BLaER1 treated with 17β-estradiol and CSF1 and Interleukin-3, amounts not matched to agents 10 nM and 100 nM (cell line): ENCODE measurements around the gene TYSND1.
"Not testable (repeated sequence)": the region's sequence is repeated elsewhere in the genome, so short reads cannot be mapped to it uniquely, and the experiment has no call there.

Experiments used
- H3K27ac ChIP-seq, 11 experiments: shearing (Covaris generic); formaldehyde crosslinking; 2 replicates each; pipeline ENCODE4 v1.8.1; 2022
- H3K27me3 ChIP-seq, 11 experiments: shearing (Covaris generic); formaldehyde crosslinking; 2 replicates each; pipeline ENCODE4 v1.8.1; 2022
- H3K36me3 ChIP-seq, 11 experiments: shearing (Covaris generic); formaldehyde crosslinking; 2 replicates each; pipeline ENCODE4 v1.8.1; 2022
- H3K4me1 ChIP-seq, 10 experiments: shearing (Covaris generic); formaldehyde crosslinking; 2 replicates each; pipeline ENCODE4 v1.8.1; 2022
- H3K4me2 ChIP-seq, 11 experiments: shearing (Covaris generic); formaldehyde crosslinking; 2 replicates each; pipeline ENCODE4 v1.8.1; 2022
- H3K4me3 ChIP-seq, 10 experiments: shearing (Covaris generic); formaldehyde crosslinking; 2 replicates each; pipeline ENCODE4 v1.8.1; 2022
- H3K9ac ChIP-seq, 11 experiments: shearing (Covaris generic); formaldehyde crosslinking; 2 replicates each; pipeline ENCODE4 v1.8.1; 2022
- H3K9me3 ChIP-seq, 11 experiments: shearing (Covaris generic); formaldehyde crosslinking; replicated peaks in 1 of 11; 2 replicates each; pipeline ENCODE4 v1.8.1; 2022
- H4K20me1 ChIP-seq, 11 experiments: shearing (Covaris generic); formaldehyde crosslinking; 2 replicates each; pipeline ENCODE4 v1.8.1; 2022
- Cebpa-rat ChIP-seq, 11 experiments: shearing (Covaris generic); IDR thresholded peaks; 2 replicates each; pipeline ENCODE4 v1.8.1; 2022

TYSND1 gene

DNA sequence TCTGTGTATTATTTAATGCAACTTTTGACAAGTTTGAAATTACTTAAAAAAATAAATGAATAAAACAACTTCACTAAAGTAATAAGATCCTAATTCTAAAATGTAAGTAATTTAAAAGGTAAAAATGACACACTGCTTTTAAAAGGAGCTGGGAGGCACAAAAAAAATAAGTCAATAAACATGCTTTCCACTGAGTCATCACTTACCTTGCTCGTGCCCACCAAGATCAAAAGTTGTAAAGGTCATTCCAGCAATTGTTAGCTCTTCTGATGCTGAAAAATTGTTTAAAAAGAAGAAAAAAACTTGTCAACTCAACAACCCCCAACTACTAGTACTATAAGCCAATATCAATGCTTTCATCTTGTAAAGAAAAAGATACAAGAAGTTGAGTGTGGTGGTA lies 14.3 kb upstream of the TYSND1 start:
- Histone ChIP-seq H3K36me3 (peaks cover 65 to 81% (median 70%) of the 10 kb centered on the region in 11 experiments), H3K27ac (peak overlapping the region in 1 of 11 experiments; percentile 1; a peak in 2 of 22 replicates), H3K4me2 (no peak overlapping the region), H3K4me3 (no peak overlapping the region), H3K9me3 (no peaks in the 10 kb centered on the region), H3K9ac (no peak overlapping the region), H3K27me3 (no peaks in the 10 kb centered on the region), H4K20me1 (peaks cover 54 to 98% (median 76%) of the 10 kb centered on the region in 11 experiments), H3K4me1 (peaks cover 39 to 48% (median 46%) of the 10 kb centered on the region in 10 experiments)
- no peak for TF ChIP-seq Cebpa-rat (IDR thresholded peaks at IDR 0.05)

DNA sequence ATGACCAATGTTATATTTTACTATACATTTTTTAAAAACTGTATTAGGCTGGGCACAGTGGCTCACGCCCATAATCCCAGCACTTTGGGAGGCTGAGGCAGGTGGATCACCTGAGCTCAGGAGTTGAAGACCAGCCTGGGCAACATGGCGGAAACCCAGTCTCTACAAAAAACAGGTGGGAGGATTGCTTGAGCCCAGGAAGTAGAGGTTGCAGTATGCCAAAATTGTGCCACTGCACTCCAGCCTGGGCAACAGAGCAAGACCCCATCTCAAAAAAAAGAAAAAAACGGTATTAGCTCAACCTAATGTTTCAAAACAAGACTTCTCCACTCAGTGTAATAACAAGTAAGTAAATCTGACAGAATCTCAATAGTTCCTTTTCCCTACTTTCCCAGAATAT lies 12.9 kb upstream of the TYSND1 start:
- not testable (repeated sequence) for H3K4me2 ChIP-seq, H3K27ac ChIP-seq, H3K27me3 ChIP-seq, H3K9me3 ChIP-seq, H3K4me3 ChIP-seq, H3K9ac ChIP-seq
- peaks cover 25 to 34% (median 32%) of the 10 kb centered on the region in 10 experiments for H3K4me1 ChIP-seq
- H3K36me3 ChIP-seq: peaks cover 75 to 89% (median 78%) of the 10 kb centered on the region in 11 experiments
- H4K20me1 ChIP-seq: peaks cover 47 to 98% (median 70%) of the 10 kb centered on the region in 11 experiments

DNA sequence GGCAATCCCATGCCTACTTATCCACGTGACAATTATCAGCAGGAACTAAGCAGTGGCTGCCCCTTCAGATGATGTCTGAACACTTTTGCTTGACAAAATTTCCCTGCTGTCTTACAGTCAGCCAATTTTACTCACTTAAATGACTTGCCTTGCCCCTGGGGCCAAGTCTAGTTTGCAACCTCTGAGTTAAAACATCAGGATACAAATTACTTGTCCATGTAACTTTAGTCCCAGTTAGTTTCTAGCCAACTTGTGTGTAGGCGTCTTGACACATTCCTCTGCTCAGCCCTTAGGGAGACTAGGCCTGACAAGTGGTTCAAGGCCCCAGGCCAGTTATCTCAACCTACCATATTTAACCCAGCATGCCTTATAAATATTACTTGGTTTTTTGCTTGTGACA lies 11.6 kb upstream of the TYSND1 start:
- no peak overlapping the region for H3K4me2 ChIP-seq
- peaks cover 12 to 21% (median 19%) of the 10 kb centered on the region in 10 experiments for H3K4me1 ChIP-seq
- peaks cover 83 to 91% (median 89%) of the 10 kb centered on the region in 11 experiments for H3K36me3 ChIP-seq
- peaks cover 41 to 98% (median 62%) of the 10 kb centered on the region in 11 experiments for H4K20me1 ChIP-seq
- H3K4me3 ChIP-seq: no peak overlapping the region
- H3K27ac ChIP-seq: no peak overlapping the region
- no peak overlapping the region for H3K9ac ChIP-seq
- H3K9me3 ChIP-seq: no peaks in the 10 kb centered on the region
- TF ChIP-seq Cebpa-rat (IDR thresholded peaks at IDR 0.05): no peak
- H3K27me3 ChIP-seq: no peaks in the 10 kb centered on the region

DNA sequence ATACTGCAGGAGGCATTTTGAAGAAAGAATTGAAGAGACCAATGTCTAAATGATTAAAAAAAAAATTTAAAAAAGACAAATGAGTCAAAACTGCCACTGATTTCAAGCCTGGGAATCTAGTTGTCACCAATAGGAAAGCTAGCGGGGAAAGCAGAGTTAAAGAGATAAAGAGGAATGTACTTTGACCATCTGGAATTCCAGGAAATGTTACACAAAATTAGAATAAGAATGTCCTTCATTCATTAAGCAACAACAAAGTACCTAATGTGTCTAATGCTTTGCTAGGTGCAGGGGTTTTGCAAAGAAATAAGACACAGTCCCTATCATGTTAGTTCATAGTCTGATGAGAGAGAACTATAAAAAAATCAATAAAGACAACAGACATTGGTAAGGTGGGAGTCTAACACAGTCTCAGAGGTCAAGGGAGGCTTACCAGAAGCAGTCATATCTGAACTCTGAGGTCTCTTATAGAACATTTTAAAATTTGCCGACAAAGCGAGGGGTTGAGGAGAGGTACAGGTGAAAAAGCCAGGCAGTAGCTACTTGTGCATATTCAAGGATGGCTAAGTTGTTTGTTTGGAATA lies 8.8 kb upstream of the TYSND1 start:
- no peak for TF ChIP-seq Cebpa-rat (IDR thresholded peaks at IDR 0.05)
- H3K4me1 ChIP-seq: no peaks in the 10 kb centered on the region
- no peak overlapping the region; a peak in 1 of 22 replicates for H3K9ac ChIP-seq
- no peak overlapping the region for H3K27ac ChIP-seq
- H3K27me3 ChIP-seq: no peaks in the 10 kb centered on the region
- H4K20me1 ChIP-seq: peaks cover 35 to 98% (median 59%) of the 10 kb centered on the region in 11 experiments; a peak in 17 of 22 replicates
- no peak overlapping the region for H3K4me3 ChIP-seq
- H3K9me3 ChIP-seq: no peaks in the 10 kb centered on the region
- H3K36me3 ChIP-seq: peaks cover 94 to 100% (median 99%) of the 10 kb centered on the region in 11 experiments
- H3K4me2 ChIP-seq: no peak overlapping the region

DNA sequence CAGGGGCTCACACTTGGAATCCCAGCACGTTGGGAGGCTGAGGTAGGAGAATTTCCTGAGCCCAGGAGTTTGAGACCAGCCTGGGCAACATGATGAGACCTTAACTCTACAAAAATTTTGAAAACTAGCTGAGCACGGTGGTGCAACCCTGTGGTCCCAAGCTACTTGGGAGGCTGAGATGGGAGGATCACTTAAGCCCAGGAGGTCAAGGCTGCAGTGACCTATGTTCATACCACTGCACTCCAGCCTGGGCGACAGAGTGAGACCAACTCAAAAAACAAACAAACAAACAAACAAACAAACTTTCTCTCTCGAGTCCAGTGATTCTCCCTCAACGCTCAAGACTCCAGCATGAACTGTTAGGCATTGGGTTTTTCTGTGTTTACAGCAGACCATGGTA lies 2.0 kb upstream of the TYSND1 start:
- H3K4me2 ChIP-seq: peak overlapping the region in 1 of 11 experiments; percentile 99; a peak in 1 of 22 replicates
- H3K9me3 ChIP-seq: no peaks in the 10 kb centered on the region
- peaks cover 27 to 40% (median 31%) of the 10 kb centered on the region in 10 experiments for H3K4me1 ChIP-seq
- H3K9ac ChIP-seq: no peak overlapping the region
- H3K4me3 ChIP-seq: no peak overlapping the region
- H3K27ac ChIP-seq: no peak overlapping the region
- peaks cover 53 to 60% (median 55%) of the 10 kb centered on the region in 11 experiments for H3K36me3 ChIP-seq
- H3K27me3 ChIP-seq: no peaks in the 10 kb centered on the region
- H4K20me1 ChIP-seq: peaks cover 13 to 70% (median 37%) of the 10 kb centered on the region in 11 experiments; a peak in 16 of 22 replicates
- no peak for TF ChIP-seq Cebpa-rat (IDR thresholded peaks at IDR 0.05)

DNA sequence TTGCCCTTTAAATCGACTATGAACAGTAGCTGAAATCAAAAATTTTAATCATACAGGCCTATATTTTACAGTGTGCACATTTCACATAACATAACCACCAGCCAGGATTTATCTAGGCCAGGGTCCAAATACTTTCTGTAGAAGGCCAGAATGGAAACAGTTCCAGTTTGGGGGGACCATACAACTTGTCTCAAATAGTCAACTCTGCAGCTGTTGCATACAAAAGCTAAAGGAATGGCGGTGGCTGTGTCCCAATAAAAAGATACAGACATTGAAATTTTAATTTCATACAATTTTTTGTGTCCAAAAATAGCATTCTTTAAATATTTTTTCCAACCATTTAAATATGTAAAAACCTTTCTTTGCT lies 742 bp upstream of the TYSND1 start:
- peak overlapping the region; percentile 86 to 100 (median 96) for H3K4me2 ChIP-seq
- H3K9me3 ChIP-seq: no peaks in the 10 kb centered on the region
- H3K27ac ChIP-seq: peak overlapping the region in 10 of 11 experiments; percentile 58 to 94 (median 88); a peak in 19 of 22 replicates
- H3K4me3 ChIP-seq: peak overlapping the region; percentile 62 to 78 (median 70)
- H3K27me3 ChIP-seq: no peaks in the 10 kb centered on the region
- peak overlapping the region; percentile 79 to 92 (median 87); a peak in 20 of 22 replicates for H3K9ac ChIP-seq
- peaks cover 27 to 40% (median 34%) of the 10 kb centered on the region in 10 experiments for H3K4me1 ChIP-seq
- peaks cover 2 to 73% (median 35%) of the 10 kb centered on the region in 11 experiments; a peak in 15 of 22 replicates for H4K20me1 ChIP-seq
- no peak for TF ChIP-seq Cebpa-rat (IDR thresholded peaks at IDR 0.05)
- H3K36me3 ChIP-seq: peaks cover 40 to 47% (median 43%) of the 10 kb centered on the region in 11 experiments

DNA sequence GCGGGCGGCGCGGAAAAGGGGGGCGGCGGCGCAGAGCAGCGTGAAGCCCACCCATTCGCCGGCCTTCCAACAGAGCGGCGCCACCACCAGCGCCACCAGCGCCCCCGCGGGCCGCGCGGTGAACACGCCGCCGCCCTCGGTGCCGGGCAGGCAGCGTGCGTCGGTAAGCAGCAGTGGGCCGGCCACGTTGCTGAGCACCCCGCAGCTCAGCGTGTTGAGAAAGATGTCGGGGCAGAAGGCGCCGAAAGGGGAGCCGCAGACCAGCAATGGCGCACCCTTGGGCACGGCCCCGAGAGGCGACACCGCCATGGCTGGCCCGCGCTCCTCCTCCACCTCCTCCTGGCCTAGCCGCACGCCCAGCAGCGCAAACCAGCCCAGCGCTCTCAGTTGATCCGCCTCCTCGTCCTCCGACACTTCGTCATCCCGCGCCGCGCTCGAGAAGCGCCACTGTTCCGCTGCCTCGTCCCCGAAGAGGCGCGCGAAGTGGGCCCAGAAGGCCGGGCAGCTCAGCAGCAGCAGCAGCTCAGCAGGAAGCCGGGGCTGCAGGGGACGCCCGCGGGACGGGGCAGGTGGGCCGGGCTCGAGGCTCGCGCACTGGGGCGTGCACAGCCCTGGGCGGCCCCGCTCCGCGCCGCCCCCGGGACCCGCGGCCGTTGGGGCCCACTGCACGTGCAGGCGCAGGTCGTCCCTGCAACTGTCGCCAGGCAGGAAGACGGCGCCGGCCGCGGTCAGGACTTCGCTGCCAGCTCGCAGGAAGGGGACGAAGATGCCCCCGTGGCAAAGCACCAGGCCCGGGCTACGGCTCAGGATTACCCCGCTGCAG lies 623 bp downstream of the TYSND1 start:
- no peak for TF ChIP-seq Cebpa-rat (IDR thresholded peaks at IDR 0.05)
- H3K27ac ChIP-seq: peak overlapping the region; percentile 65 to 94 (median 88); a peak in 21 of 22 replicates
- H3K27me3 ChIP-seq: no peaks in the 10 kb centered on the region
- H4K20me1 ChIP-seq: peaks cover 0 to 59% (median 34%) of the 10 kb centered on the region in 11 experiments; a peak in 14 of 22 replicates
- H3K4me1 ChIP-seq: peaks cover 27 to 40% (median 34%) of the 10 kb centered on the region in 10 experiments
- H3K4me3 ChIP-seq: peak overlapping the region; percentile 62 to 78 (median 70)
- peaks cover 27 to 34% (median 29%) of the 10 kb centered on the region in 11 experiments for H3K36me3 ChIP-seq
- H3K4me2 ChIP-seq: peak overlapping the region; percentile 86 to 100 (median 96)
- no peaks in the 10 kb centered on the region for H3K9me3 ChIP-seq
- peak overlapping the region; percentile 79 to 92 (median 87) for H3K9ac ChIP-seq

DNA sequence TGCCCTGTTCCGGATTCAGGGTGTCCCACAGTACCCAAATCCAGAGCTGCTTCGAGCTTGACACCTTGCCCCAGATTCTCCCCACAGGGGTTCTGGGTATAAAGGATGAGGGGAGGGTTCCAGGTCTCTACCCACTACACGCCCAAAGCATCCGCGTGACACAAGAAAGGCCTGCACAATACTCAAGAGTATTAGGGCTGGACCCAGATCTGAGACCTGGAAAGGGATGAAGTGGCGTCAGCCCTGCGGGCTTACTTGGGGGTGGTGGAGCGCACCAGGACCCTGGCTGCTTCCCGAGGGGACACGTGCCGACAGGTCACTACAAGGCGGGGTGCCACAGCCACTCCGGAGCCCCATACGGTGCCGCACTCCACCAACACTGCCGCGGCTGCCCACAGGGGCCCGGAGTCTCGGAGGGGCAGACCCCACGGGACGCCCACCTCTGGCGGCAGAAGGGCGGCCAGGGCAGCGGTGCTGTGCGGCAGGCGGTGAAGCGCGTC lies 1.3 kb downstream of the TYSND1 start:
- H3K4me2 ChIP-seq: peak overlapping the region; percentile 86 to 100 (median 96)
- peaks cover 27 to 40% (median 34%) of the 10 kb centered on the region in 10 experiments for H3K4me1 ChIP-seq
- peak overlapping the region; percentile 65 to 94 (median 88); a peak in 21 of 22 replicates for H3K27ac ChIP-seq

More for the DNA sequence above, 1.3 kb downstream of the TYSND1 start:
- H3K9me3 ChIP-seq: no peaks in the 10 kb centered on the region
- H3K27me3 ChIP-seq: no peaks in the 10 kb centered on the region
- peak overlapping the region; percentile 62 to 78 (median 70) for H3K4me3 ChIP-seq
- peaks cover 20 to 32% (median 22%) of the 10 kb centered on the region in 11 experiments for H3K36me3 ChIP-seq
- peak overlapping the region; percentile 79 to 92 (median 87) for H3K9ac ChIP-seq
- peaks cover 0 to 53% (median 32%) of the 10 kb centered on the region in 11 experiments; a peak in 13 of 22 replicates for H4K20me1 ChIP-seq
- TF ChIP-seq Cebpa-rat (IDR thresholded peaks at IDR 0.05): no peak
